CD14-positive monocyte (primary cell): ENCODE results near the gene RHOBTB1. TPM values are rescaled to one million over a fixed set of nuclear protein-coding genes. Genes with fewer than 3 reads are reported as not detected.
A peak's percentile ranks its signal among the peaks of the same experiment; 100 is the strongest.

Experiments
- DNase-seq, 3 donors: peaks; one replicate each; pipeline ENCODE4 v3.0.0-alpha.2; 2011 to 2022
- H2AFZ ChIP-seq: 2 replicates; pipeline ENCODE4 v1.6.0; 2012; ENCODE audit warnings: mild to moderate bottlenecking, low read depth, low read length, inconsistent platforms; ENCODE audit not compliant: insufficient read depth, poor library complexity, severe bottlenecking
- H3K27ac ChIP-seq, 2 donors: 1 replicate in 1 of 2; 2 replicates in 1 of 2; pipeline ENCODE4 v1.5.1; 2012 to 2013; ENCODE audit warnings: low read length in 2 of 2, control low read depth in 1 of 2, inconsistent platforms in 1 of 2, low read depth in 1 of 2, mild to moderate bottlenecking in 1 of 2
- H3K27me3 ChIP-seq, 2 donors: one replicate each; pipeline versions ENCODE4 v1.6.0 to v1.6.1; 2011 to 2013; ENCODE audit warnings: low read length in 2 of 2; ENCODE audit not compliant: control insufficient read depth in 2 of 2, insufficient read depth in 2 of 2
- H3K36me3 ChIP-seq, 2 donors: replicated peaks in 1 of 2; 1 replicate in 1 of 2; 2 replicates in 1 of 2; pipeline versions ENCODE4 v1.5.1 to v1.6.1; 2012 to 2013; ENCODE audit warnings: low read length in 2 of 2, control low read depth in 1 of 2, inconsistent platforms in 1 of 2, mild to moderate bottlenecking in 1 of 2; ENCODE audit not compliant: insufficient read depth in 2 of 2, control insufficient read depth in 1 of 2
- H3K4me1 ChIP-seq, 2 donors: 1 replicate in 1 of 2; 2 replicates in 1 of 2; pipeline versions ENCODE4 v1.5.1 to v1.6.1; 2012 to 2013; ENCODE audit warnings: low read length in 2 of 2, control low read depth in 1 of 2, inconsistent platforms in 1 of 2, mild to moderate bottlenecking in 1 of 2, moderate library complexity in 1 of 2; ENCODE audit not compliant: insufficient read depth in 2 of 2, control insufficient read depth in 1 of 2
- H3K4me2 ChIP-seq: replicated peaks from 2 replicates; pipeline ENCODE3; 2012; ENCODE audit warnings: low read length, moderate library complexity, mild to moderate bottlenecking; ENCODE audit not compliant: poor library complexity, severe bottlenecking; ENCODE audit errors: extremely low read depth
- H3K4me3 ChIP-seq, 3 experiments: fragments of 200-600 bp in 1 of 3; sonication (generic) in 1 of 3; replicated peaks in 1 of 3; 1 replicate in 2 of 3; 2 replicates in 1 of 3; pipeline ENCODE4 v1.5.1; 2011 to 2013; ENCODE audit warnings: low read length in 3 of 3, mild to moderate bottlenecking in 3 of 3, control low read depth in 2 of 3, low read depth in 2 of 3, inconsistent platforms in 1 of 3, moderate library complexity in 1 of 3
- H3K79me2 ChIP-seq: 2 replicates; pipeline ENCODE4 v1.6.0; 2012; ENCODE audit warnings: mild to moderate bottlenecking, control low read depth, inconsistent platforms, low read length, moderate library complexity; ENCODE audit not compliant: insufficient read depth
- H3K9ac ChIP-seq: 2 replicates; pipeline ENCODE4 v1.6.0; 2017; ENCODE audit warnings: low read length, mild to moderate bottlenecking; ENCODE audit not compliant: insufficient read depth, poor library complexity, severe bottlenecking
- H3K9me3 ChIP-seq, 2 donors: replicated peaks in 1 of 2; 1 replicate in 1 of 2; 2 replicates in 1 of 2; pipeline versions ENCODE4 v1.5.1 to v1.6.1; 2012 to 2013; ENCODE audit warnings: low read length in 2 of 2, control low read depth in 1 of 2; ENCODE audit not compliant: control insufficient read depth in 1 of 2, insufficient read depth in 1 of 2
- H4K20me1 ChIP-seq: 2 replicates; pipeline ENCODE4 v1.6.0; 2012; ENCODE audit warnings: mild to moderate bottlenecking, low read length, control low read depth, moderate library complexity; ENCODE audit not compliant: insufficient read depth
- H3K27ac Mint-ChIP-seq, 7 donors: one replicate each; pipeline ENCODE4 v1.8.0; 2020; ENCODE audit warnings: mild to moderate bottlenecking in 7 of 7, mixed read lengths in 7 of 7, moderate library complexity in 6 of 7, inconsistent platforms in 2 of 7
- H3K27me3 Mint-ChIP-seq, 3 donors: one replicate each; pipeline ENCODE4 v1.8.0; 2021 to 2022; ENCODE audit warnings: low read depth in 3 of 3, mild to moderate bottlenecking in 3 of 3, mixed read lengths in 3 of 3, moderate library complexity in 3 of 3, inconsistent platforms in 1 of 3
- H3K36me3 Mint-ChIP-seq, 2 donors: one replicate each; pipeline ENCODE4 v1.8.0; 2020; ENCODE audit warnings: mixed read lengths in 2 of 2, inconsistent platforms in 1 of 2, mild to moderate bottlenecking in 1 of 2
- H3K4me1 Mint-ChIP-seq: one replicate; pipeline ENCODE4 v1.8.0; 2020; ENCODE audit warnings: mild to moderate bottlenecking, mixed read lengths
- H3K4me3 Mint-ChIP-seq, 2 donors: one replicate each; pipeline ENCODE4 v1.8.0; 2020; ENCODE audit warnings: mild to moderate bottlenecking in 2 of 2, mixed read lengths in 2 of 2, moderate library complexity in 1 of 2
- H3K9me3 Mint-ChIP-seq, 7 donors: one replicate each; pipeline ENCODE4 v1.8.0; 2020 to 2022; ENCODE audit warnings: mixed read lengths in 7 of 7, mild to moderate bottlenecking in 6 of 7, moderate library complexity in 6 of 7, inconsistent platforms in 2 of 7
- CTCF ChIP-seq: fragments of 200-600 bp; IDR thresholded peaks from one replicate; pipeline ENCODE4 v1.8.0; 2022; ENCODE audit warnings: antibody characterized with exemption, mild to moderate bottlenecking
- WGBS: methylation state at CpG from one replicate; pipeline ENCODE4 v1.1.5; 2013; ENCODE audit warnings: missing lambda C conversion rate; ENCODE audit not compliant: insufficient coverage; 5-methylcytosine and 5-hydroxymethylcytosine counted together
- intact Hi-C, 2 donors: fragments of 100-400 bp; cut with micrococcal nuclease; formaldehyde crosslinking; loops; one replicate each; pipeline versions ENCODE4 v1.15.0 to v1.15.1; 2023
- polyA plus RNA-seq, 3 donors: library from polyadenylated mRNA; depleted of rRNA in 1 of 3; unstranded in 2 of 3; stranded (reverse) in 1 of 3; fragments of 300-500 nt in 2 of 3; fragments of >200 nt in 1 of 3; fragmentation: Illumina TruSeq in 2 of 3; gene quantifications; 1 replicate in 2 of 3; 2 replicates in 1 of 3; pipeline ENCODE4 v1.2.3, GENCODE V29; 2012 to 2021
- small RNA-seq: library from RNA; depleted of rRNA; stranded (forward); fragments of <200 nt; gene quantifications from one replicate; pipeline ENCODE3, GENCODE V24; 2012; ENCODE audit warnings: low read depth; ENCODE audit not compliant: insufficient read length

RHOBTB1 gene
- polyA plus RNA-seq, 3 donors: 0.41 to 0.96 (median 0.62) TPM

GRCh38 chr10:60820093-60820754 lies 123.8 kb downstream of the RHOBTB1 start:
- H3K4me3 ChIP-seq: no peak overlapping the region
- no peak overlapping the region for H3K4me2 ChIP-seq
- no CpG with 5 or more reads among the region's 6 CpGs for WGBS
- no peak overlapping the region for H2AFZ ChIP-seq
- intact Hi-C loops: no loop called here
- DNase-seq: no peak
- H3K27me3 ChIP-seq: no peaks in the 10 kb centered on the region
- no peak overlapping the region for H3K9ac ChIP-seq
- Mint-ChIP-seq H3K9me3 (no peaks in the 10 kb centered on the region), H3K27ac (no peak overlapping the region), H3K4me1 (peaks cover 4% of the 10 kb centered on the region), H3K36me3 (no peaks in the 10 kb centered on the region), H3K4me3 (peak overlapping the region in 1 of 2 donors; percentile 8), H3K27me3 (no peaks in the 10 kb centered on the region)
- H3K9me3 ChIP-seq: no peaks in the 10 kb centered on the region
- no peaks in the 10 kb centered on the region for H3K36me3 ChIP-seq
- no peaks in the 10 kb centered on the region for H4K20me1 ChIP-seq
- no peaks in the 10 kb centered on the region for H3K4me1 ChIP-seq
- H3K27ac ChIP-seq: no peak overlapping the region
- H3K79me2 ChIP-seq: no peaks in the 10 kb centered on the region
- no peak for TF ChIP-seq CTCF

Small RNA genes within 50 kb of the gene (small RNA-seq; reads per million reads assigned to genes)
- gene RNU2-72P: 3.5 reads per million, percentile 33 among the genes with 10 or more reads in this experiment

Other genes with a start within 250 kb of the RHOBTB1 start
- gene CDK1, start 165.7 kb downstream of the RHOBTB1 start, polyA plus RNA-seq: under 1 TPM; 0.08 to 0.21 (median 0.09) TPM